T-helper 2 cell treated with Interferon-gamma antibody and Interleukin-4, amounts not matched to agents 5 μg/mL and 100 μg/mL, for 36 hours (primary cell): Measurements from ENCODE around the gene ANKMY1.
A peak's percentile ranks its signal among the peaks of the same experiment; 100 is the strongest.

Experiments
- DNase-seq: peaks from one replicate; pipeline ENCODE4 v3.0.0; 2021; ENCODE audit warnings: low spot score
- H3K27ac Mint-ChIP-seq: one replicate; pipeline ENCODE4 v1.8.0; 2021; ENCODE audit warnings: mild to moderate bottlenecking, mixed read lengths
- H3K27me3 Mint-ChIP-seq: one replicate; pipeline ENCODE4 v1.8.0; 2021; ENCODE audit warnings: low read depth, mixed read lengths
- H3K36me3 Mint-ChIP-seq: one replicate; pipeline ENCODE4 v1.8.0; 2021; ENCODE audit warnings: low read depth, mixed read lengths
- H3K4me1 Mint-ChIP-seq: one replicate; pipeline ENCODE4 v1.8.0; 2021; ENCODE audit warnings: low read depth, mixed read lengths
- H3K4me3 Mint-ChIP-seq: one replicate; pipeline ENCODE4 v1.8.0; 2022; ENCODE audit warnings: mild to moderate bottlenecking, moderate library complexity, mixed read lengths
- H3K9me3 Mint-ChIP-seq: one replicate; pipeline ENCODE4 v1.8.0; 2021; ENCODE audit warnings: mixed read lengths

The ANKMY1 gene

DNA sequence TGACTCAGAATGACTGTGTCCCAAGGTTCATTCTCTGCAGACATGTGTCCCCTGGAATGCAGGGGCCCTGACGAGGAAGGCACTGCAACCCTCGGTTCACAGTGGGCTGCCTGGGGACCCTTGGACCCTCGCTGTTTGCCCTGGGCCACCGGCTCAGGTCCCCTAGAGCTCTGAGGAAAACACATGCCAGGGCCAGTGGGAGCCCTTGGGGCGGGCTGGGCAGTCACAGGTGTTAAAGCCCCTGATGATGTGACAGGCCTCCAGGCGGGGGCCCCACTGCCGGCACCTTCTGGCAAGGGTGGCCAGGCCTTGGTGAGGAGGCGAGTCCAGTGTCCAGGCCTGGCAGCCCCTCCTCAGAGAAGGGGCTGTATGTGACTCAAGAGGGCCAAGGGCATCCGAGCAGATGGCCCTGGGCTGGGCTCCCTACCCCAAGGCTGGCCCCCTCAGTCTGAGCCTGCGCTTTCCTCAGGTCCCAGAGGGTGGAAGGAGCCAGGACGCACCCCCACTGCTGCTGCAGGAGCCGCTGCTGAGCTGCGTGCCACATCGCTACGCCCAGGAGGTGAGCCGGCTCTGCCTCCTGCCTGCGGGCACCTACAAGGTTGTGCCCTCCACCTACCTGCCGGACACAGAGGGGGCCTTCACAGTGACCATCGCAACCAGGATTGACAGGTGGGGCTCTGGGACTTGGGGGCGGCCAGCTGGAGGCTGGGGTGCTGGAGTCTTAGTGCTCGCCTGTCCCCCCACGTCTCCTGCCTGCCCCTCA lies 39.8 kb upstream of the ANKMY1 start:
- Mint-ChIP-seq H3K4me3 (no peak overlapping the region), H3K27ac (no peak overlapping the region), H3K36me3 (peaks cover 6% of the 10 kb centered on the region), H3K27me3 (no peaks in the 10 kb centered on the region), H3K4me1 (peaks cover 4% of the 10 kb centered on the region), H3K9me3 (no peaks in the 10 kb centered on the region)
- DNase-seq = no peak

GRCh38 chr2:240597054-240597418 lies 39.2 kb upstream of the ANKMY1 start:
- Mint-ChIP-seq H3K27ac (no peak overlapping the region), H3K4me1 (peaks cover 4% of the 10 kb centered on the region), H3K27me3 (no peaks in the 10 kb centered on the region), H3K9me3 (no peaks in the 10 kb centered on the region), H3K4me3 (no peak overlapping the region), H3K36me3 (peaks cover 6% of the 10 kb centered on the region)
- DNase-seq = no peak

DNA sequence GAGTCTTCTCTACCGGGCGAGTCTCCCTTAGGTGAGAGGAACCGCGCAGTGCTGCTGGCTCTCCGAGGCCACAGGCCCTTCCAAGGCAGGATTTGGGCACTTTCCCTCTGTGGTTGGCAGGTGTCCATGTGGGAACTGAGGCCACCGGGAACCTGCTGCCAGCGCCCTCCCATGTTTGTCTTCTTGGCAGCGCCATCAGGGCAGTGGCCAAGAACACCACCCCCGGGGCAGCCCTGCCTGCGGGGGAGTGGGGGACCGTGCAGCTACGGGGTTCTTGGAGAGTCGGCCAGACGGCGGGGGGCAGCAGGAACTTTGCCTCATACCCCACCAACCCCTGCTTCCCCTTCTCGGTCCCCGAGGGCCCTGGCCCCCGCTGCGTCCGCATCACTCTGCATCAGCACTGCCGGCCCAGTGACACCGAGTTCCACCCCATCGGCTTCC lies 38.7 kb upstream of the ANKMY1 start:
- Mint-ChIP-seq H3K4me3 (no peak overlapping the region), H3K27ac (no peak overlapping the region), H3K27me3 (no peaks in the 10 kb centered on the region), H3K4me1 (peaks cover 4% of the 10 kb centered on the region), H3K9me3 (no peaks in the 10 kb centered on the region), H3K36me3 (peaks cover 6% of the 10 kb centered on the region)
- DNase-seq = no peak

DNA sequence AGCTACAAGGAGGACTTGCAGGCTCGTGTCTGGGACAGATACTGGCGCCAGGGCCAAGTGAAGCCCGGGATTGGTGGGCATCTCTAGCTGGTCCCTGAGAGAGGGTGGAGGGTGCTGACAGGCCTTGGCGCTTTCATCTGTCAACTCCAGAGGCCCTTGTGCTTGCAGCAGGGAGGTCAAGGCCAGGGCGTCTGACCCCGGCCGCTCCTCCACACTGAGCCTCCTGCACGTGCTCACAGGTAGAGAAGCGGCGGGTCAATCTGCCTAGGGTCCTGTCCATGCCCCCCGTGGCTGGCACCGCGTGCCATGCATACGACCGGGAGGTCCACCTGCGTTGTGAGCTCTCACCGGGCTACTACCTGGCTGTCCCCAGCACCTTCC lies 38.3 kb upstream of the ANKMY1 start:
- Mint-ChIP-seq H3K9me3 (no peaks in the 10 kb centered on the region), H3K36me3 (peaks cover 9% of the 10 kb centered on the region), H3K4me1 (peaks cover 4% of the 10 kb centered on the region), H3K4me3 (no peak overlapping the region), H3K27ac (peak overlapping the region; percentile 62), H3K27me3 (no peaks in the 10 kb centered on the region)
- DNase-seq = no peak

- H3K9me3 Mint-ChIP-seq = no peaks in the 10 kb centered on the region
- H3K4me3 Mint-ChIP-seq = no peak overlapping the region
- peak overlapping the region; percentile 62 for H3K27ac Mint-ChIP-seq
- peaks cover 12% of the 10 kb centered on the region for H3K36me3 Mint-ChIP-seq
- H3K27me3 Mint-ChIP-seq = no peaks in the 10 kb centered on the region
- DNase-seq = peak; percentile 45
- H3K4me1 Mint-ChIP-seq = peaks cover 4% of the 10 kb centered on the region
Measured at GRCh38 chr2:240595381-240596079, 37.7 kb upstream of the ANKMY1 start.

DNA sequence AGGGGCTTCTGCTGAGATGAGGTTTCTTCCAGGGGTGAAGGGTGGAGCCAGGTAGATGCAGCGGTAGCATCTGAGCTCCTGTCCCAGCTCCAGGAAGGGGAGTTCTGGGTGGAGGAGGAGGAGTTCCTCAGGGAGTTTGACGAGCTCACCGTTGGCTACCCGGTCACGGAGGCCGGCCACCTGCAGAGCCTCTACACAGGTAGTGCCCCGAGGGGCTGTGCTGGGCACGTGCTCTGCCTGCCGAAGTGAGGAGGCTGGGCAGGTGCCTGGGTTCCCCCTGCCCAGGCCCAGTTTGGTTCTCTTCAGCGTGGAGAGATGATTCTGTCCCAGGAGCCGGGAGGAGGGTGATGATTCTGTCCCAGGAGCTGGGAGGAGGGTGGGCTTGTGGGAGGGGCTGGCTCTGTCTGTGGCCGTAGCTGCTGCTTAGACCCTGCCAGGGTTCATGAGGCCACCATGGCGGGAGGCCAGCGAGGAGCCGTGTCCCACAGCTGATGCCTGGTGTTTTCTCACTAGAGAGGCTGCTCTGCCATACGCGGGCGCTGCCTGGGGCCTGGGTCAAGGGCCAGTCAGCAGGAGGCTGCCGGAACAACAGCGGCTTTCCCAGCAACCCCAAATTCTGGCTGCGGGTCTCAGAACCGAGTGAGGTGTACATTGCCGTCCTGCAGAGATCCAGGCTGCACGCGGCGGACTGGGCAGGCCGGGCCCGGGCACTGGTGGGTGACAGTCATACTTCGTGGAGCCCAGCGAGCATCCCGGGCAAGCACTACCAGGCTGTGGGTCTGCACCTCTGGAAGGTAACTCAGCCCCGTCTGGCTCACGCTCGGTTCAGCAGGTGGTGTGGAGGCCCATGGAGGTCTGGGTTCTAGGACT lies 37.0 kb upstream of the ANKMY1 start:
- H3K4me3 Mint-ChIP-seq = no peak overlapping the region
- peaks cover 8% of the 10 kb centered on the region for H3K36me3 Mint-ChIP-seq
- H3K4me1 Mint-ChIP-seq = peaks cover 4% of the 10 kb centered on the region
- no peak overlapping the region for H3K27ac Mint-ChIP-seq
- no peaks in the 10 kb centered on the region for H3K27me3 Mint-ChIP-seq
- no peaks in the 10 kb centered on the region for H3K9me3 Mint-ChIP-seq
- no peak for DNase-seq

- Mint-ChIP-seq H3K4me3 (no peak overlapping the region), H3K9me3 (no peaks in the 10 kb centered on the region), H3K4me1 (peaks cover 6% of the 10 kb centered on the region), H3K36me3 (peaks cover 10% of the 10 kb centered on the region), H3K27ac (no peak overlapping the region), H3K27me3 (no peaks in the 10 kb centered on the region)
- DNase-seq = no peak
Measured at GRCh38 chr2:240593703-240594451, 36.1 kb upstream of the ANKMY1 start.

DNA sequence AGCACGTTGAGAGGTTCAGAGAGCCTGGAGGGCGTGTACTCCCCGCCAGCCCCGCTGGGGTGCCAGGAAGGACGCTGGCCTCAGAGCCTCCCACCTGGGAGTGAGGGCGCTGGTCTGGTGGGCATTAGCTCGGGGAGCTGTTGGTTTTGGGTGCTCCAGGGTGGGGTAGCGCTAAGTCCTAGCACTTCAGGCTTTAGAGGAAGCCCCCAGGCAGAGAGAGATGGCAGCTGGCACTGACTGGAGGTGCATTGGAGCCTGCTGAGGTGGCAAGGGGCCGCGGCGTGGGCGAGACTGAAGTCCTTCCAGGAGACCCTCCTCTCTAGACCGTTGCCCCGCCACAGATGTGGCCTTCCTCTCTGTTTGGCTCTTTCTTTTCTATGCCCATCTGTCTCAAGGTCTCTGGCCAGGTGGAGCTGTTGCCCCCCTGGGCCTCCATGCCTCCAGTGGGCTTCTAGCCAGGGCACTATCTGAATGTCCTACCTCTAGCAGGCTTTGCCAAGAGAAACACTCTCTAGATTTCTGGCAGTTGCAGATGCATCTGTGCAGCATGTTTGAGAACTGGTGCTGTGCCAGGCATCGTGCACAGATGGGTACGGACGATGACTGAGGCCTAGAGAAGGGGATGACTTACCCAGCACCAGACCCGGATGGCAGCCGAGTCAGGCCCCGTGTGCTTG lies 35.4 kb upstream of the ANKMY1 start:
- H3K27me3 Mint-ChIP-seq = no peaks in the 10 kb centered on the region
- no peak overlapping the region for H3K27ac Mint-ChIP-seq
- H3K4me1 Mint-ChIP-seq = peaks cover 13% of the 10 kb centered on the region
- peaks cover 13% of the 10 kb centered on the region for H3K36me3 Mint-ChIP-seq
- no peak for DNase-seq
- H3K4me3 Mint-ChIP-seq = no peak overlapping the region
- H3K9me3 Mint-ChIP-seq = no peaks in the 10 kb centered on the region

GRCh38 chr2:240591784-240592183 lies 34.0 kb upstream of the ANKMY1 start:
- DNase-seq = no peak
- Mint-ChIP-seq H3K36me3 (peaks cover 19% of the 10 kb centered on the region), H3K4me1 (peaks cover 21% of the 10 kb centered on the region), H3K4me3 (no peak overlapping the region), H3K27ac (no peak overlapping the region), H3K27me3 (no peaks in the 10 kb centered on the region), H3K9me3 (no peaks in the 10 kb centered on the region)

GRCh38 chr2:240591226-240591625 lies 33.4 kb upstream of the ANKMY1 start:
- H3K4me1 Mint-ChIP-seq = peaks cover 21% of the 10 kb centered on the region
- H3K27ac Mint-ChIP-seq = no peak overlapping the region
- DNase-seq = no peak
- no peaks in the 10 kb centered on the region for H3K9me3 Mint-ChIP-seq
- H3K27me3 Mint-ChIP-seq = no peaks in the 10 kb centered on the region
- peaks cover 19% of the 10 kb centered on the region for H3K36me3 Mint-ChIP-seq
- H3K4me3 Mint-ChIP-seq = no peak overlapping the region

DNA sequence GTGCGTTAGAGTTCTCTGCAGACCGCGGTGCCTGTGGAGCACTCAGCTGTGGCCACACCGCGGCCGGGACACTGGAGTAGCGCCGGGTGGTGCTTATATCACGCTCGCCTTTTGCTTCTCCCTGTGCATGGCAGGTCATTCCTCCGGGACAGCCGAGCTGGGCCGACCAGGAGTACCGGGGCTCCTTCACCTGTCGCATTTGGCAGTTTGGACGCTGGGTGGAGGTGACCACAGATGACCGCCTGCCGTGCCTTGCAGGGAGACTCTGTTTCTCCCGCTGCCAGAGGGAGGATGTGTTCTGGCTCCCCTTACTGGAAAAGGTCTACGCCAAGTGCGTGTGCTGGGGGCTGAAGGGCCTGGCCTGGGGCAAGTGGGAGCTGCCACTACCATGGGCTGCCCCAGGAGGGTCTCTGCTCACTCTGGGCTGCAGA lies 32.9 kb upstream of the ANKMY1 start:
- no peaks in the 10 kb centered on the region for H3K9me3 Mint-ChIP-seq
- no peak overlapping the region for H3K4me3 Mint-ChIP-seq
- H3K27me3 Mint-ChIP-seq = no peaks in the 10 kb centered on the region
- peaks cover 21% of the 10 kb centered on the region for H3K4me1 Mint-ChIP-seq
- no peak for DNase-seq
- peaks cover 19% of the 10 kb centered on the region for H3K36me3 Mint-ChIP-seq
- no peak overlapping the region for H3K27ac Mint-ChIP-seq

- Mint-ChIP-seq H3K4me1 (peaks cover 20% of the 10 kb centered on the region), H3K4me3 (no peak overlapping the region), H3K9me3 (no peaks in the 10 kb centered on the region), H3K27me3 (no peaks in the 10 kb centered on the region), H3K27ac (no peak overlapping the region), H3K36me3 (peaks cover 19% of the 10 kb centered on the region)
- DNase-seq = no peak
Measured at GRCh38 chr2:240589850-240590525, 32.2 kb upstream of the ANKMY1 start.

- H3K27me3 Mint-ChIP-seq = no peaks in the 10 kb centered on the region
- peaks cover 27% of the 10 kb centered on the region for H3K4me1 Mint-ChIP-seq
- peak overlapping the region; percentile 41 for H3K27ac Mint-ChIP-seq
- H3K36me3 Mint-ChIP-seq = peaks cover 22% of the 10 kb centered on the region
- no peaks in the 10 kb centered on the region for H3K9me3 Mint-ChIP-seq
- no peak overlapping the region for H3K4me3 Mint-ChIP-seq
- DNase-seq = no peak
Measured at GRCh38 chr2:240589375-240589774, 31.6 kb upstream of the ANKMY1 start.
